SK-MEL-5 (cell line): ENCODE data around the gene CDC42EP1. TPM values are rescaled to one million over a fixed set of nuclear protein-coding genes. Genes with fewer than 3 reads are reported as not detected.
"Not testable (repeated sequence)": the region's sequence is repeated elsewhere in the genome, so short reads cannot be mapped to it uniquely, and the experiment has no call there.

Experiments
- DNase-seq: peaks from one replicate; pipeline ENCODE4 v3.0.0-alpha.2; 2016; ENCODE audit warnings: low read depth, low spot score
- in situ Hi-C: cut with HindIII; loops from 2 replicates; pipeline ENCODE4 v1.10.0; 2016; ENCODE audit warnings: low sequenced_read_pairs, high pct_unique_total_duplicates, low pct_unique_long_range_greater_than_20kb
- total RNA-seq: library from RNA; depleted of rRNA; stranded (reverse); fragments of >200 nt; shearing (Covaris generic); gene quantifications from 2 replicates; pipeline ENCODE4 v1.2.3, GENCODE V29; 2014

The CDC42EP1 gene
- total RNA-seq, 1 experiment from 2014 or later, result 25.4 TPM

- in situ Hi-C loops, result no loop called here
- DNase-seq, result peak; percentile 78
These were observed 6.9 kb downstream of the CDC42EP1 start for GRCh38 chr22:37566903-37567798.

GRCh38 chr22:37568012-37568411, 7.7 kb downstream of the CDC42EP1 start:
- no peak for DNase-seq
- in situ Hi-C loops, result no loop called here

- no peak for DNase-seq
- in situ Hi-C loops, result no loop called here
These were observed 8.2 kb downstream of the CDC42EP1 start for GRCh38 chr22:37568448-37569008.

- in situ Hi-C loops, result no loop called here
- no peak for DNase-seq
These were observed 9.0 kb downstream of the CDC42EP1 start for GRCh38 chr22:37569009-37569920.

- no peak for DNase-seq
- in situ Hi-C loops, result no loop called here
These were observed 9.8 kb downstream of the CDC42EP1 start for GRCh38 chr22:37569921-37570660.

- no peak for DNase-seq
- in situ Hi-C loops, result no loop called here
These were observed 10.3 kb downstream of the CDC42EP1 start for GRCh38 chr22:37570661-37570976.

GRCh38 chr22:37571258-37571991, 11.1 kb downstream of the CDC42EP1 start:
- in situ Hi-C loops, result no loop called here
- DNase-seq, result peak; percentile 59

- in situ Hi-C loops, result no loop called here
- no peak for DNase-seq
These were observed 11.7 kb downstream of the CDC42EP1 start for GRCh38 chr22:37571992-37572373.

GRCh38 chr22:37575490-37576003, 15.3 kb downstream of the CDC42EP1 start:
- in situ Hi-C loops, result no loop called here
- no peak for DNase-seq

GRCh38 chr22:37578002-37578401, 17.7 kb downstream of the CDC42EP1 start:
- in situ Hi-C loops, result no loop called here
- no peak for DNase-seq

GRCh38 chr22:37581504-37581903, 21.2 kb downstream of the CDC42EP1 start:
- in situ Hi-C loops, result no loop called here
- no peak for DNase-seq

- in situ Hi-C loops, result no loop called here
- no peak for DNase-seq
These were observed 22.2 kb downstream of the CDC42EP1 start for GRCh38 chr22:37582526-37582925.

- in situ Hi-C loops, result no loop called here
- no peak for DNase-seq
These were observed 28.4 kb downstream of the CDC42EP1 start for GRCh38 chr22:37588546-37589215.

- in situ Hi-C loops, result no loop called here
- DNase-seq, result no peak
These were observed 29.4 kb downstream of the CDC42EP1 start for GRCh38 chr22:37589636-37590035.

- DNase-seq, in situ Hi-C loops: not testable (repeated sequence)
These were observed 30.8 kb downstream of the CDC42EP1 start for GRCh38 chr22:37591081-37591480.

- in situ Hi-C loops, result no loop called here
- DNase-seq, result no peak
These were observed 31.6 kb downstream of the CDC42EP1 start for GRCh38 chr22:37591823-37592404.
